ENCODE results near the gene TXNRD2.

- TF ChIP-seq, protein P1, sequence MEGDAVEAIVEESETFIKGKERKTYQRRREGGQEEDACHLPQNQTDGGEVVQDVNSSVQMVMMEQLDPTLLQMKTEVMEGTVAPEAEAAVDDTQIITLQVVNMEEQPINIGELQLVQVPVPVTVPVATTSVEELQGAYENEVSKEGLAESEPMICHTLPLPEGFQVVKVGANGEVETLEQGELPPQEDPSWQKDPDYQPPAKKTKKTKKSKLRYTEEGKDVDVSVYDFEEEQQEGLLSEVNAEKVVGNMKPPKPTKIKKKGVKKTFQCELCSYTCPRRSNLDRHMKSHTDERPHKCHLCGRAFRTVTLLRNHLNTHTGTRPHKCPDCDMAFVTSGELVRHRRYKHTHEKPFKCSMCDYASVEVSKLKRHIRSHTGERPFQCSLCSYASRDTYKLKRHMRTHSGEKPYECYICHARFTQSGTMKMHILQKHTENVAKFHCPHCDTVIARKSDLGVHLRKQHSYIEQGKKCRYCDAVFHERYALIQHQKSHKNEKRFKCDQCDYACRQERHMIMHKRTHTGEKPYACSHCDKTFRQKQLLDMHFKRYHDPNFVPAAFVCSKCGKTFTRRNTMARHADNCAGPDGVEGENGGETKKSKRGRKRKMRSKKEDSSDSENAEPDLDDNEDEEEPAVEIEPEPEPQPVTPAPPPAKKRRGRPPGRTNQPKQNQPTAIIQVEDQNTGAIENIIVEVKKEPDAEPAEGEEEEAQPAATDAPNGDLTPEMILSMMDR (IDR thresholded peaks at IDR 0.05): no peak
- TF ChIP-seq POLR2AphosphoS5 (IDR thresholded peaks at IDR 0.05): no peak
- TF ChIP-seq EP300 (IDR thresholded peaks at IDR 0.05): no peak
- TF ChIP-seq POLR2A (IDR thresholded peaks at IDR 0.05): no peak
Observed at GRCh38 chr22:19916941-19917340, 24.7 kb downstream of the TXNRD2 start.
